Muscle of arm (tissue), 12 donors: ENCODE data around the gene TRIM66. TPM values are rescaled to one million over a fixed set of nuclear protein-coding genes. Genes with fewer than 3 reads are reported as not detected.

Source experiments
- DNase-seq: peaks from one replicate; pipeline ENCODE4 v3.0.0-alpha.2; 2013
- polyA plus RNA-seq, 12 donors: library from polyadenylated mRNA; unstranded; fragments of 120-200 nt; gene quantifications; one replicate each; pipeline ENCODE4 v1.2.1, GENCODE V29; 2013; ENCODE audit not compliant: insufficient read length in 12 of 12

The TRIM66 gene
- polyA plus RNA-seq, 12 donors, result 1.4 to 10.5 (median 3.3) TPM; not detected in 1

GRCh38 chr11:8717876-8718753, 35.6 kb upstream of the TRIM66 start:
- no peak for DNase-seq

DNA sequence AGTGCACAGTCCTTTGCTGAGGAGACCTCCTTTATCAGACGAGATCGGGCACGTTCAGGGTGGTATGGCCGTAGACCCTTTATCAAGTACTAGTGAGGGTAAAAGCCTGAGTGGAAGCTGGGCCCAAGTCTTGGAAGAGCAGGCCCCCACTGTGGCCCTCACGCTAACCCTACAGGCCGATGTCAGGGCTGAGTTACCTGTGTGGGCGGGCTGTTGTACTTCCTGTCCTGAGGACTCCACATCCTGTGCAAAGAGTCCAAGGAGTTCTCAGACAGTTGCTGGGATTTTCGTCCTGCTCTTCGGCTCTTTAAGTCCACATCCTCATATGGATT, 35.0 kb upstream of the TRIM66 start:
- DNase-seq, result no peak

DNA sequence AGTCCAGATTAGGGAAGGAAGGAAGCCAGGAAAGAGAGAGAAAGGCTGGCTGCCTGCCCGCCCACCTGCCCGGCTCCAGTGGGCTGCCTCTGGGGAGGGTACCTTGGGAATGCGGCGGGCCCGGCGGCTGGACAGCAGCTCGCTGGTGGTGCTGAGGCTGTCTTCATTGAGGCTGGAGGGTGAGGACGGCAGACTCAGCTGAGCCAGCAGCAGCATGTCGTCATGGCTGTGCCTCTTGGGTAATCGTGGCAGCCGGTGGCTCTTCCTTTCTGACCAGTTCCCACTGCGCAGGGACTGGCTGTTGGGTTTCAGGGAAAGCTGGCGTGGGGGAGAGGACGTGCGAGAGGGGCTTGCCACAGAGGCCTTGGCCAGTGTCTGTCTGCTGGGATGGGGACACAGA, 33.0 kb upstream of the TRIM66 start:
- DNase-seq, result no peak

GRCh38 chr11:8714622-8715225, 32.3 kb upstream of the TRIM66 start:
- DNase-seq, result no peak

- DNase-seq, result no peak
These were observed 31.4 kb upstream of the TRIM66 start for GRCh38 chr11:8713760-8714454.

DNA sequence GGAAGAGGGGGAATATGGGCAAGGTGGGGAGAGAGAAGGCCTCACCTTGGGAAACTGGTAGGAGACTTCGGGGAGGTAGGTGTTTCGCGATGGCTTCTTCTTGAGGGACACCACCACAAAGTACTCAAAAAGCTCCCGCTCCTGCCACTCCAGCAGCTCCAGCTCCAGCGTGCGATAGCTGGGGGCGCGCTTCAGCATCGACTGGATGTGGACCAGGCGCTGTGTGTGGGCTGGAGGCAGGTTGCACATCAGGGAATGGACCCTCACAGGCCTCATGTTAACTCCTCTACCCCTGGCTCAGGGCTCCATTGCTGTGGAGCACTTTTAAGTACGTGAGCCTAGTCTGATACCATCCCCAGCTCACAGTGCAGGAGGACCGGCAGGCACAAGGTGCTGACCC, 30.0 kb upstream of the TRIM66 start:
- DNase-seq, result no peak

- DNase-seq, result no peak
These were observed 29.5 kb upstream of the TRIM66 start for GRCh38 chr11:8711895-8712442.

DNA sequence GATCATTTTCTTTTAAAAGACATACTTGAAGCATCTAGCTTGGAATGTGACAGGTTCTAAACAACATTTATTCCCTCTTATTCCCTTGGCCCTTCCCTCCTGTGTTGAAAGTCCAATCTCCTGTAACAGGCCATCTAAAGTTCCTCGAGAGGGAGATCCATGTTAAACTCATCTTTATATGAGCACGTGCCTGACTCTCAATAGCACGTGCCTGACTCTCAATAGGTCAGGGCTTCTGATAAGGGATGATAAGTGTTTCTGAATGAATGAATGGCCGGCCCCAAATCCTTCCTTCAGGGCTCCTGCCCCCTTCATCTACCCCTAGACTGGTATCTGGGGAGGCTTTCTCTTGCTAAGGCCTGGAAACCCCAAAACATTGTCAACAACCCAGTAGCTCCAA, 27.3 kb upstream of the TRIM66 start:
- no peak for DNase-seq

GRCh38 chr11:8709002-8709672, 26.7 kb upstream of the TRIM66 start:
- DNase-seq, result peak; percentile 90

GRCh38 chr11:8707541-8708191, 25.2 kb upstream of the TRIM66 start:
- peak; percentile 84 for DNase-seq

- DNase-seq, result no peak
These were observed 24.4 kb upstream of the TRIM66 start for GRCh38 chr11:8706673-8707432.

GRCh38 chr11:8705146-8705545, 22.7 kb upstream of the TRIM66 start:
- DNase-seq, result no peak

GRCh38 chr11:8704136-8704535, 21.7 kb upstream of the TRIM66 start:
- no peak for DNase-seq

- DNase-seq, result no peak
These were observed 20.1 kb upstream of the TRIM66 start for GRCh38 chr11:8702598-8702915.

DNA sequence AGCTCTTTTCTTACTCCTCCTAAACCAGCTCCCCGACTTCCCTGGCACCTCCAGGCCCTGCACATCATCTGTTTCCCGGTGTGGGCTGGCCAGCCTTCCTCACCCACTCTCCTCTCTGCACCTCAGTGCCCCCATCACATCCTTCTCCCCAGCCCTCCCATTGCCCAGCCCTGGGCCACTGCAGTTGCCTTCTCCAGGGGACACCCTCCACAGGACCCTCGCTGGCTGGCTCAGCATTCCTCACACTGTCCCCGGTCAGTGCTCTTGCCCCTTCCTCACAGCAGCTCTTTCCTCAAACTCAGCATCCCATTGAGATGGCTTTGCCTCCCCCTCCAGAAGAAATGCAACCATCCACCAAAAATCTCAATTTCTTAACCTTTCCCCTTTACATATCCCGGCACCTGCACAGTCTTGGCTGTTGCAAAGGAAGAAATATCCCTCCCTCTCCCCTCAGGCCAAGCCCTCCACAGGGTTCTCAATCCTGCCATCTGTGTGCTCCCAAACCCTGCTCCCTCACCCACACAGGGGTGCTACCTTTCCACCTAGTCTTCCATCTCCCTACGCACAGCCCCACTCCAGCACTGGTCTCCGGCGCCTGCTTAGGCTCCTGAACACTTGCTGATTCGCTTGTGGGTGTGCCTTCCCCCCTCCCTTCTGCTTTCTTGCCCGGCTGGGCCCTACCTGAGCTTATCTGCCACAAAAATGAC, 19.6 kb upstream of the TRIM66 start:
- no peak for DNase-seq

DNA sequence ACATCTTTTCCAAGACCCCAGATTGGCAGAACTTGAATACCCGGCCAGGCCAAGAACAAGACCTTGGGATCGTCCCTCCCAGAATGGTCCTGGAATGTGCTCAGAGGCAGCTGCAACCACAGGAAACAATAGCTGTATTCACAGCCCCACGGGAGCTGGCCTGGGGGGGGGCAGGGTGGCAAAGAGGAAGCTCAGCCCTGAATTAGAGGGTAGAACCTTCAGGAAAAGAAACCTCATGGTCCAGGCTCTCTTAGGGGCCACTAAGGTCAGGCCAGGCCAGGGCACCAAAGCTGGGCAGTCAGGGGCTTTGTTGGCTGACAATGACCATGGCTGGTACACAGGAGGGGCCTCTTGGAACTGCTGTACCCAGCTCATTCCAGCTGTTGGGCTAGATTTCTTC, 17.4 kb upstream of the TRIM66 start:
- no peak for DNase-seq

DNA sequence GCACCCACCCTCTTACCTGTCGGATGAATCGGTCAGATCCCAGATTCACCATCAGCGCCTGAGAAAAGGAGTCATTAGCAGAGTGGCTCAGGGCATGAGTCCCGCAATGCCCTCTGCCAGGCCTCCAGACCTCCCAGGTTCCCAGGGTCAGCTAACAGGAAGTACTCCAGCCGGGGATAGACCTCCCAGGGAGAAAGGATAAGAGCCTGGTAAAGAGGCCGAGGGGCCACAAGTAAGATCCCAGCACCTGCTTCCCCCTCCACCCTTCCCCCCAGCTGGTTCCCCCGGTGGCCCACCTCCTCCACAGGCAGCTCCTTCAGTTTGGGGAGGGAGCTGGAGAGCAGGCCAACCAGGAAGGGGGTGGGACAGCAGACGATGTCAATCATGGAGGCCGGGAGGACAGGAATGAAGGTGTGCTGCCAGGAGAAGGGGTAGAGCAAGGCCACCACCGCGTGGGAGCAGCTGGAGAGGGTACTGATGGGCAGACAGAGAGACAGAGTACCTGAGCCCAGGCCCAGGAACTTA, 16.5 kb upstream of the TRIM66 start:
- DNase-seq, result no peak

DNA sequence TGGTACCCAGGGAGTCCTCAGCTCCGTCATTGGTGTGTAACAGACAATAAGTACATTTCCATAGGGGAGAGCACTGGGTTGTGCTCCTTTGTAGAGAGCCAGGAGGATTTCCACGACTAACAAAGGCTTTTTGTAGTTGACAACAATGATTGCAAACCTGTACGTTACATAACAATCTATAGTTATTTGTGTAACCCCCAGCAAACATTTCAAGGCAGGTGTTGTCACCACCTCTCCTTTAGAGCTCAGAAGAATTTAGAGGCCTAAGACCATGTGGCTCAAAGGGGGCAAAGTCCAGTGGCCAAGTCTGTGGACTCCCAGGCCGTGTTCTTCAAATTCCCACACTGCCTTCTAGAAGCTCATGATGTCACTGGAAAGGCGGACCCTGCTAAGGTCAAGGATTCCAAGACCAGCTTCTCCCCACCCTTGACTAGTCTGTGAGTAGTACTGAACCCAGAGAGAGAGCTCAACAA, 15.9 kb upstream of the TRIM66 start:
- DNase-seq, result no peak

DNA sequence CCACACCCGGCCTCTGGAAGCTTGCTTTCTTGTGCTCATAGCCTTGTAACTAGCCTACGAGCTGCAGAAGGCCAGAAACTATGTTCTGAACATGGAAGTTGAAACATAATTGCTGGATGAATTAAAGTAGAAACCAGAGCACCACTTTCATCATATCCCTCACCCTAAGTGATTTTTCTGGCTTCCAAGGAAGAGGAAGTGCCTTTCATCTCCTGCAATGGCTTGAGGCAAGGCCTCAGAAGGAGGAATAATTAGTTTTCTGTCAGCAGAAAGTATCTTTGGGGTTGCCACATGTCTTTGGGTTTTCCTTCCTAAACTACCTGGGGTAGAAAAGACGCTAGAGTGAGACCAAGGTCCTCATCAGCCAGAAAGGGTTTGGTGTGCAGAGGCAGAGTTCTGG, 14.6 kb upstream of the TRIM66 start:
- no peak for DNase-seq

- DNase-seq, result no peak
These were observed 11.7 kb upstream of the TRIM66 start for GRCh38 chr11:8694137-8694536.
